ENCODE results near the gene HUS1B. TPM values are rescaled to one million over a fixed set of nuclear protein-coding genes. Genes with fewer than 3 reads are reported as not detected.

Gene HUS1B
- total and polyA plus RNA-seq, 2 of the 8 experiments (the other 6 are each of a cell fraction or from before 2014, with no cell fraction given): 0.48 to 1.1 TPM

DNA sequence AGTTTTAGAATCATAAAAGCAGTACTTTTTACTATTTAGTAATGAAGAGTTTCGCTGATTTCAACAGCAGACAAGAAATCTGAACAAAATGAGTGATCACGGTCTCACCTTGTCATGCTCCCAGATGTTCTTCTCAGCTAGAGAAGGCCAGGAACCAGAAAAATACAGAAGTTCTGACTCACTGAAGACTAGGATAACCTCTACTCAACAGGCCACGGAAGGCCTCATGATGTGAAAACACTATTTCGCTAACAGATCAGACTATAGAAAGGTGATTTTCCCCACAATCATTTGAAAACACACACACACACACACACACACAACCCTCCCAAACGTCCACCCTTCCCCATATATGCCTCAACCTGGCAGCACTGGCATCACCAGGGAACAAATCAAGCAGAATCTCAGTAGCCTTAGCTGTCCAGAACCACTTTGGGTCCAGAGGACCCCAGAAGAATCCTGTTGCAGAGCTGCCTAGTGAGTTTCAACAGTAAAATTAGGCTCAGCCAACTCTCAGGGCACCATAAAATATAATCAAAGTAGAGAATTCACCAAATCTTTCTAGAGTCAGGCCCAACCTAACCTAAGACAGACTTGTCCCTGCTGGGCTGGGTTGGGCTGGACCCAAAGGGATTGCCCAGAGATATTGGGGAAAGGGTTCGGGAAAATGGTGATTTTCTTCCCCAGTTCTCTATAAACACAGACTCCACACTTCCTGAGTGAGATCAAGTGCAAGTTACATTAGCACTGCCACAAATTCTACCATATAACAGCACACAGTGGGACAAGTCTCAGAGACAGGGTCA, 28.1 kb upstream of the HUS1B start:
- Histone ChIP-seq H2AK5ac (ENCODE audit: low read depth, low read length) (peak overlapping the region; percentile 45; the same call in 1 of the 2 replicates), H4K20me1 (replicated peaks in 1 of 2; ENCODE audit: control insufficient read depth in 1 of 2, insufficient read depth in 2 of 2, low read length in 2 of 2) (peaks cover 0 to 3% of the 10 kb centered on the region in 2 experiments), H2BK120ac (replicated peaks; ENCODE audit: low read depth, low read length) (peak overlapping the region; percentile 31), H3K27me3 (replicated peaks in 1 of 4; ENCODE audit: control insufficient read depth in 3 of 4, extremely low read depth in 1 of 4, insufficient read depth in 3 of 4, low read length in 3 of 4) (no peaks in the 10 kb centered on the region), H3K4me1 (replicated peaks in 1 of 4; ENCODE audit: control insufficient read depth in 3 of 4, insufficient read depth in 4 of 4, low read length in 3 of 4) (peaks cover 7 to 38% (median 23%) of the 10 kb centered on the region in 4 experiments), H3K4ac (replicated peaks; ENCODE audit: insufficient read length, low read depth, low read length) (no peak overlapping the region), H2BK20ac (ENCODE audit: low read length) (no peak overlapping the region), H4K91ac (replicated peaks; ENCODE audit: insufficient read length, low read length) (peak overlapping the region; percentile 82), H3K36me3 (ENCODE audit: control insufficient read depth in 2 of 4, insufficient read depth in 4 of 4, low read length in 3 of 4) (peaks cover 0 to 6% (median 0%) of the 10 kb centered on the region in 4 experiments; a peak in 1 of 8 replicates), H2AFZ (ENCODE audit: low read length) (no peak overlapping the region), H3K23me2 (ENCODE audit: low read depth, low read length) (no peaks in the 10 kb centered on the region; the same call in 1 of the 2 replicates), H4K8ac (ENCODE audit: extremely low read depth, insufficient read depth, low read length) (no peak overlapping the region), H3K27ac (ENCODE audit: low read depth, low read length) (peak overlapping the region; percentile 11; the same call in 1 of the 2 replicates), H3K18ac (ENCODE audit: extremely low read depth, low read length) (no peak overlapping the region), H4K5ac (ENCODE audit: insufficient read length, low read depth, low read length) (no peak overlapping the region), H2BK15ac (ENCODE audit: low read length) (no peak overlapping the region), H3K79me2 (ENCODE audit: control insufficient read depth in 1 of 2, insufficient read depth in 2 of 2, low read length in 2 of 2) (peaks cover 11 to 95% of the 10 kb centered on the region in 2 experiments), H3K79me1 (ENCODE audit: low read depth, low read length) (peaks cover 14% of the 10 kb centered on the region; the same call in 1 of the 2 replicates), H2BK12ac (ENCODE audit: low read depth, low read length) (peak overlapping the region; percentile 77), H3K4me2 (ENCODE audit: insufficient read depth in 1 of 2, low read depth in 2 of 2, low read length in 2 of 2) (peak overlapping the region in 1 of 2 experiments; percentile 44; a peak in 1 of 4 replicates), H3K56ac (replicated peaks; ENCODE audit: insufficient read length, low read depth, low read length) (peak overlapping the region; percentile 48), H3K9me3 (ENCODE audit: insufficient read depth in 2 of 2, low read depth in 1 of 2, low read length in 1 of 2) (no peaks in the 10 kb centered on the region), H2BK5ac (ENCODE audit: low read depth, low read length) (peak overlapping the region; percentile 91; the same call in 1 of the 2 replicates), H3K4me3 (ENCODE audit: extremely low read depth in 1 of 4, insufficient read depth in 2 of 4, low read depth in 3 of 4, low read length in 4 of 4) (no peak overlapping the region), H3K9ac (replicated peaks in 1 of 4; ENCODE audit: extremely low read depth in 1 of 4, low read depth in 3 of 4, low read length in 3 of 4) (no peak overlapping the region), H3K23ac (ENCODE audit: insufficient read length) (no peak overlapping the region), H3K14ac (ENCODE audit: insufficient read length) (no peak overlapping the region)
- FAIRE-seq: no peak
- ChIA-PET POLR2A (ENCODE audit: partially characterized antibody) (interaction anchor here (1.2 to 1.3 kb wide), 3 partner anchors 8 to 24 kb away, joined by 3 to 8 read pairs (median 6); partner anchors contain the start of gene EXOC2), CTCF (ENCODE audit: partially characterized antibody) (interaction anchor here (0.6 to 2.6 kb wide), 8 partner anchors 12 to 130 kb away, joined by 3 to 10 read pairs (median 4); no protein-coding TSS in a partner anchor)
- peak in 1 of 2 experiments; percentile 40 for DNase-seq (ENCODE audit: low read depth in 1 of 2, low spot score in 2 of 2)
- TF ChIP-seq TBP (IDR thresholded peaks at IDR 0.05; ENCODE audit: low read depth, low read length) (no peak), KDM4A (IDR thresholded peaks at IDR 0.05; ENCODE audit: low read depth, low read length, severe bottlenecking) (no peak), CREB1 (IDR thresholded peaks at IDR 0.05) (no peak), CTBP2 (IDR thresholded peaks at IDR 0.05; ENCODE audit: borderline replicate concordance, insufficient read depth, insufficient read length, low read length) (no peak), TEAD4 (IDR thresholded peaks at IDR 0.05; ENCODE audit: low read depth, low read length) (no peak)
- 79% methylated on average over 6 of the region's 6 CpGs; no CpG with 5 or more reads in 1 of the 2 experiments for WGBS, 2 experiments (ENCODE audit: extremely low coverage in 1 of 2, insufficient coverage in 1 of 2, insufficient read length in 1 of 2, insufficient replicate concordance in 2 of 2, low coverage in 1 of 2, low lambda C conversion rate in 2 of 2, missing lambda C conversion rate in 1 of 2)
